HEK293 (cell line): ENCODE measurements around the gene PRUNE2.

Experiments
- YY1 ChIP-seq: fragments of 450-650 bp; formaldehyde crosslinking; IDR thresholded peaks from 2 replicates; pipeline ENCODE4 v1.5.1; 2018; ENCODE audit warnings: missing biosample characterization, missing genetic modification characterization
- ZNF292 ChIP-seq: fragments of 450-650 bp; formaldehyde crosslinking; IDR thresholded peaks from 2 replicates; pipeline ENCODE4 v1.5.1; 2016; ENCODE audit warnings: low read depth, missing biosample characterization, missing genetic modification characterization, borderline replicate concordance
- ZNF555 ChIP-seq: fragments of 450-650 bp; formaldehyde crosslinking; conservative IDR thresholded peaks from 2 replicates; pipeline ENCODE4 v1.5.1; 2017; ENCODE audit warnings: missing biosample characterization, mild to moderate bottlenecking, missing genetic modification characterization, inconsistent platforms
- ZNF747 ChIP-seq: fragments of 450-650 bp; formaldehyde crosslinking; IDR thresholded peaks from 2 replicates; pipeline ENCODE4 v1.5.1; 2016; ENCODE audit warnings: missing biosample characterization, missing genetic modification characterization
- ZNF776 ChIP-seq: fragments of 450-650 bp; formaldehyde crosslinking; IDR thresholded peaks from 2 replicates; pipeline ENCODE4 v1.5.0; 2017; ENCODE audit warnings: missing biosample characterization, missing genetic modification characterization, borderline replicate concordance
- TF ChIP-seq, protein P1 (sequence below): fragments of 450-650 bp; formaldehyde crosslinking; IDR thresholded peaks from 2 replicates; pipeline ENCODE4 v1.5.1; 2016; ENCODE audit warnings: missing biosample characterization, missing genetic modification characterization
- TF ChIP-seq, protein P2 (sequence below): fragments of 450-650 bp; formaldehyde crosslinking; IDR thresholded peaks from 2 replicates; pipeline ENCODE4 v1.5.1; 2016; ENCODE audit warnings: missing biosample characterization, missing genetic modification characterization
- TF ChIP-seq, protein P3 (sequence below): fragments of 450-650 bp; formaldehyde crosslinking; IDR thresholded peaks from 2 replicates; pipeline ENCODE4 v1.5.1; 2016; ENCODE audit warnings: missing biosample characterization, missing genetic modification characterization

DNA sequence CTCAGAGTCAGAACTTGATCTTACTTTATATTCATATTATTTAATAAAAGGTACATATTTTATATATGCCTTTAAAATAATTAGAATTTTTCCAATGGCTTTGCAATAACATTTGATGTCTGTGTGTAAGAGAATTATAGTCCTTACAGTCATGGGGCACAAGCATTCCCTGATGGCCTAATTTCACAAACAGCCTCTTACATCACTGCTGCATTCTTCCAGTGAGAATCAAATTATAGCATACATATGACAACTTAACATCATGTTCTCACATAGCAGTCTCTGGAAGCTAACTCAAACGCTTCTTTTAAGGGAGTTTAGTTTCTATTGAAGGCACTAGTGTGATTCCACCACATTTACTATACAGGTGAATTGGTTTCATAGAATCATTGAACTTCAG lies 15.3 kb upstream of the PRUNE2 start:
- TF ChIP-seq, protein P1, sequence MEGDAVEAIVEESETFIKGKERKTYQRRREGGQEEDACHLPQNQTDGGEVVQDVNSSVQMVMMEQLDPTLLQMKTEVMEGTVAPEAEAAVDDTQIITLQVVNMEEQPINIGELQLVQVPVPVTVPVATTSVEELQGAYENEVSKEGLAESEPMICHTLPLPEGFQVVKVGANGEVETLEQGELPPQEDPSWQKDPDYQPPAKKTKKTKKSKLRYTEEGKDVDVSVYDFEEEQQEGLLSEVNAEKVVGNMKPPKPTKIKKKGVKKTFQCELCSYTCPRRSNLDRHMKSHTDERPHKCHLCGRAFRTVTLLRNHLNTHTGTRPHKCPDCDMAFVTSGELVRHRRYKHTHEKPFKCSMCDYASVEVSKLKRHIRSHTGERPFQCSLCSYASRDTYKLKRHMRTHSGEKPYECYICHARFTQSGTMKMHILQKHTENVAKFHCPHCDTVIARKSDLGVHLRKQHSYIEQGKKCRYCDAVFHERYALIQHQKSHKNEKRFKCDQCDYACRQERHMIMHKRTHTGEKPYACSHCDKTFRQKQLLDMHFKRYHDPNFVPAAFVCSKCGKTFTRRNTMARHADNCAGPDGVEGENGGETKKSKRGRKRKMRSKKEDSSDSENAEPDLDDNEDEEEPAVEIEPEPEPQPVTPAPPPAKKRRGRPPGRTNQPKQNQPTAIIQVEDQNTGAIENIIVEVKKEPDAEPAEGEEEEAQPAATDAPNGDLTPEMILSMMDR (tag by site-specific recombination): no peak
- no peak for TF ChIP-seq ZNF747 (tag by site-specific recombination)
- no peak for TF ChIP-seq ZNF776 (tag by site-specific recombination)
- no peak for TF ChIP-seq ZNF555 (tag by site-specific recombination)
- TF ChIP-seq YY1 (tag by site-specific recombination): no peak
- TF ChIP-seq, protein P2, sequence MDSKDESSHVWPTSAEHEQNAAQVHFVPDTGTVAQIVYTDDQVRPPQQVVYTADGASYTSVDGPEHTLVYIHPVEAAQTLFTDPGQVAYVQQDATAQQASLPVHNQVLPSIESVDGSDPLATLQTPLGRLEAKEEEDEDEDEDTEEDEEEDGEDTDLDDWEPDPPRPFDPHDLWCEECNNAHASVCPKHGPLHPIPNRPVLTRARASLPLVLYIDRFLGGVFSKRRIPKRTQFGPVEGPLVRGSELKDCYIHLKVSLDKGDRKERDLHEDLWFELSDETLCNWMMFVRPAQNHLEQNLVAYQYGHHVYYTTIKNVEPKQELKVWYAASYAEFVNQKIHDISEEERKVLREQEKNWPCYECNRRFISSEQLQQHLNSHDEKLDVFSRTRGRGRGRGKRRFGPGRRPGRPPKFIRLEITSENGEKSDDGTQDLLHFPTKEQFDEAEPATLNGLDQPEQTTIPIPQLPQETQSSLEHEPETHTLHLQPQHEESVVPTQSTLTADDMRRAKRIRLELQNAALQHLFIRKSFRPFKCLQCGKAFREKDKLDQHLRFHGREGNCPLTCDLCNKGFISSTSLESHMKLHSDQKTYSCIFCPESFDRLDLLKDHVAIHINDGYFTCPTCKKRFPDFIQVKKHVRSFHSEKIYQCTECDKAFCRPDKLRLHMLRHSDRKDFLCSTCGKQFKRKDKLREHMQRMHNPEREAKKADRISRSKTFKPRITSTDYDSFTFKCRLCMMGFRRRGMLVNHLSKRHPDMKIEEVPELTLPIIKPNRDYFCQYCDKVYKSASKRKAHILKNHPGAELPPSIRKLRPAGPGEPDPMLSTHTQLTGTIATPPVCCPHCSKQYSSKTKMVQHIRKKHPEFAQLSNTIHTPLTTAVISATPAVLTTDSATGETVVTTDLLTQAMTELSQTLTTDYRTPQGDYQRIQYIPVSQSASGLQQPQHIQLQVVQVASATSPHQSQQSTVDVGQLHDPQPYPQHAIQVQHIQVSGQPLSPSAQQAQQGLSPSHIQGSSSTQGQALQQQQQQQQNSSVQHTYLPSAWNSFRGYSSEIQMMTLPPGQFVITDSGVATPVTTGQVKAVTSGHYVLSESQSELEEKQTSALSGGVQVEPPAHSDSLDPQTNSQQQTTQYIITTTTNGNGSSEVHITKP (tag by site-specific recombination): no peak
- no peak for TF ChIP-seq ZNF292 (tag by site-specific recombination)
- TF ChIP-seq, protein P3, sequence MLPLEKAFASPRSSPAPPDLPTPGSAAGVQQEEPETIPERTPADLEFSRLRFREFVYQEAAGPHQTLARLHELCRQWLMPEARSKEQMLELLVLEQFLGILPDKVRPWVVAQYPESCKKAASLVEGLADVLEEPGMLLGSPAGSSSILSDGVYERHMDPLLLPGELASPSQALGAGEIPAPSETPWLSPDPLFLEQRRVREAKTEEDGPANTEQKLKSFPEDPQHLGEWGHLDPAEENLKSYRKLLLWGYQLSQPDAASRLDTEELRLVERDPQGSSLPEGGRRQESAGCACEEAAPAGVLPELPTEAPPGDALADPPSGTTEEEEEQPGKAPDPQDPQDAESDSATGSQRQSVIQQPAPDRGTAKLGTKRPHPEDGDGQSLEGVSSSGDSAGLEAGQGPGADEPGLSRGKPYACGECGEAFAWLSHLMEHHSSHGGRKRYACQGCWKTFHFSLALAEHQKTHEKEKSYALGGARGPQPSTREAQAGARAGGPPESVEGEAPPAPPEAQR (tag by site-specific recombination): no peak
